ENCODE measurements around the gene FGF1. TPM values are rescaled to one million over a fixed set of nuclear protein-coding genes. Genes with fewer than 3 reads are reported as not detected.

FGF1 gene
- polyA plus RNA-seq, 1 of the 3 experiments (the other 2 are of a cell fraction), result 5.3 TPM

DNA sequence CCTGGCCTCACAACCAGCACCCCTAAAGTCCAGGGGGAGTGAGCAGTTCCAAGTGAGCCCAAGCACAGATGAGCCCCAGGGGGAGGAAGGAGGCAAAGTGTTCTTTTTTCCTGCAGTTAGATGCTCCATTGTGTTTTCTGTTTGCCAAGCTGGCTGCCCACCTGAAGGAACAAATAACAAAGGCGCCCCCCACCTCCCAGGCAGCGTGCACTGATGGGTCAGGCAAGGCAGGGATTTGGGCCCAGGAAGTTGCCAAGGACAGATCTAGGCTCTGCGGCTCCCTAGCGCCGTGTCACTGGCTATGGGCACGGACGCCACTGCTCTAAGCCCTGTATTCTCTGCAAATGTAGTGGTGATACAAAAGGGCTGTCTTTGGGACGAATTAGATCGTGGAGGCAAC, 21.8 kb downstream of the FGF1 start:
- POLR2A ChIA-PET, result no interaction called here
- no peak overlapping the region for H2AFZ ChIP-seq (ENCODE audit: low read depth)
- no peak for TF ChIP-seq NRF1 (IDR thresholded peaks at IDR 0.05; ENCODE audit: low read depth, low read length)
- TF ChIP-seq, protein P1, sequence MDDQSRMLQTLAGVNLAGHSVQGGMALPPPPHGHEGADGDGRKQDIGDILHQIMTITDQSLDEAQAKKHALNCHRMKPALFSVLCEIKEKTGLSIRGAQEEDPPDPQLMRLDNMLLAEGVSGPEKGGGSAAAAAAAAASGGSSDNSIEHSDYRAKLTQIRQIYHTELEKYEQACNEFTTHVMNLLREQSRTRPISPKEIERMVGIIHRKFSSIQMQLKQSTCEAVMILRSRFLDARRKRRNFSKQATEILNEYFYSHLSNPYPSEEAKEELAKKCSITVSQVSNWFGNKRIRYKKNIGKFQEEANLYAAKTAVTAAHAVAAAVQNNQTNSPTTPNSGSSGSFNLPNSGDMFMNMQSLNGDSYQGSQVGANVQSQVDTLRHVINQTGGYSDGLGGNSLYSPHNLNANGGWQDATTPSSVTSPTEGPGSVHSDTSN (IDR thresholded peaks at IDR 0.05), result no peak
- TF ChIP-seq NFIC (IDR thresholded peaks at IDR 0.05; ENCODE audit: borderline replicate concordance), result no peak
- no peak for TF ChIP-seq JUND (IDR thresholded peaks at IDR 0.05)
- TF ChIP-seq EP300 (IDR thresholded peaks at IDR 0.05; ENCODE audit: borderline replicate concordance in 1 of 2, low read depth in 1 of 2, low read length in 1 of 2), result no peak
- TF ChIP-seq RFX5 (IDR thresholded peaks at IDR 0.05; ENCODE audit: low read length), result no peak
- no peak for TF ChIP-seq MEF2A (IDR thresholded peaks at IDR 0.05; ENCODE audit: borderline replicate concordance, low read depth)
- no peak for TF ChIP-seq GABPA (IDR thresholded peaks at IDR 0.05; ENCODE audit: low read depth)

DNA sequence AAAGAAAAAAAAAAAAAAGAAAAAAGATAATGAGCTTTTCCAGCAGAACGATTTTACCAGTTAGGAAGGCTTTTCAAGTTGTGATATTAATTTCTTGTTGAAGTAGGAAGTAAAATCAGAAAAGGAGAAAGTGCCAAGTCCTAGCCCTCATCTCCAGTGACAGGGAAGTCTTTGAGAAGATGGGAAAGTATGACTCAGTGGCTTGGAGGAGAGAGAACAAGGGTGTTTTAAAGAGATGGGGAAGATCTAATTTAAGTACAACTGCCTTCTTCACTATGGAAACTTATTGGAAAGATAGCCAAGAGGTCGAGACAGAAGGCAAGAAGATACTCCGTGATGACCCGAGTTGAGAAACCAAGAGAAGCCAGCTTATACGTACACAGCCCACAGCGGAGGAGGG, 22.6 kb downstream of the FGF1 start:
- Histone ChIP-seq H3K27me3 (ENCODE audit: insufficient read depth) (no peaks in the 10 kb centered on the region), H3K36me3 (replicated peaks in 1 of 2; ENCODE audit: control insufficient read depth in 1 of 2, insufficient read depth in 2 of 2, low read length in 1 of 2) (no peaks in the 10 kb centered on the region), H3K9ac (no peak overlapping the region), H3K9me2 (no peaks in the 10 kb centered on the region), H3K4me1 (ENCODE audit: control insufficient read depth in 1 of 2, insufficient read depth in 2 of 2, low read depth in 1 of 2, low read length in 1 of 2) (peaks cover 3 to 7% of the 10 kb centered on the region in 2 experiments; a peak in 1 of 4 replicates), H3K4me2 (no peak overlapping the region), H3K4me3 (ENCODE audit: low read depth in 2 of 2, low read length in 1 of 2) (no peak overlapping the region), H3F3A (replicated peaks; ENCODE audit: insufficient read depth) (peaks cover 5% of the 10 kb centered on the region), H2AFZ (ENCODE audit: low read depth) (no peak overlapping the region), H3K27ac (ENCODE audit: low read depth in 2 of 2, low read length in 1 of 2) (no peak overlapping the region), H4K20me1 (ENCODE audit: insufficient read depth) (no peaks in the 10 kb centered on the region), H3K79me2 (ENCODE audit: insufficient read depth) (no peaks in the 10 kb centered on the region), H3K9me3 (no peaks in the 10 kb centered on the region)
- CTCF ChIA-PET, result interaction anchor here (1.0 to 17.5 kb wide), 5 partner anchors 8 to 225 kb away, joined by 3 to 668 read pairs (median 4); no protein-coding TSS in a partner anchor
- WGBS (ENCODE audit: low lambda C conversion rate), result 81% methylated on average over 6 of the region's 6 CpGs
- TF ChIP-seq NFIC (IDR thresholded peaks at IDR 0.05; ENCODE audit: borderline replicate concordance), result no peak
- TF ChIP-seq, protein P2, sequence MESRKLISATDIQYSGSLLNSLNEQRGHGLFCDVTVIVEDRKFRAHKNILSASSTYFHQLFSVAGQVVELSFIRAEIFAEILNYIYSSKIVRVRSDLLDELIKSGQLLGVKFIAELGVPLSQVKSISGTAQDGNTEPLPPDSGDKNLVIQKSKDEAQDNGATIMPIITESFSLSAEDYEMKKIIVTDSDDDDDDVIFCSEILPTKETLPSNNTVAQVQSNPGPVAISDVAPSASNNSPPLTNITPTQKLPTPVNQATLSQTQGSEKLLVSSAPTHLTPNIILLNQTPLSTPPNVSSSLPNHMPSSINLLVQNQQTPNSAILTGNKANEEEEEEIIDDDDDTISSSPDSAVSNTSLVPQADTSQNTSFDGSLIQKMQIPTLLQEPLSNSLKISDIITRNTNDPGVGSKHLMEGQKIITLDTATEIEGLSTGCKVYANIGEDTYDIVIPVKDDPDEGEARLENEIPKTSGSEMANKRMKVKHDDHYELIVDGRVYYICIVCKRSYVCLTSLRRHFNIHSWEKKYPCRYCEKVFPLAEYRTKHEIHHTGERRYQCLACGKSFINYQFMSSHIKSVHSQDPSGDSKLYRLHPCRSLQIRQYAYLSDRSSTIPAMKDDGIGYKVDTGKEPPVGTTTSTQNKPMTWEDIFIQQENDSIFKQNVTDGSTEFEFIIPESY (IDR thresholded peaks at IDR 0.05; ENCODE audit: borderline replicate concordance, low read depth), result no peak
- no peak for TF ChIP-seq JUND (IDR thresholded peaks at IDR 0.05)
- no peak for TF ChIP-seq YY1 (IDR thresholded peaks at IDR 0.05; ENCODE audit: low read depth)
- no peak for TF ChIP-seq USF1 (IDR thresholded peaks at IDR 0.05; ENCODE audit: borderline replicate concordance, low read depth)
- no peak for TF ChIP-seq POLR2AphosphoS5 (IDR thresholded peaks at IDR 0.05; ENCODE audit: low read depth, low read length)
- no peak for TF ChIP-seq GATA2 (CRISPR knock-in tag; IDR thresholded peaks at IDR 0.05)
- TF ChIP-seq MXI1 (IDR thresholded peaks at IDR 0.05; ENCODE audit: low read depth, low read length), result no peak
- TF ChIP-seq, protein P1 (IDR thresholded peaks at IDR 0.05), result no peak
- no peak for TF ChIP-seq CTCF (IDR thresholded peaks at IDR 0.05)
- no peak for TF ChIP-seq SMC3 (IDR thresholded peaks at IDR 0.05; ENCODE audit: low read depth, low read length)
- no peak for TF ChIP-seq RXRA (IDR thresholded peaks at IDR 0.05; ENCODE audit: borderline replicate concordance, low read depth)
- POLR2A ChIA-PET, result no interaction called here
- no peak for DNase-seq

More for the DNA sequence above, 21.8 kb downstream of the FGF1 start:
- Histone ChIP-seq H3K9me2 (no peaks in the 10 kb centered on the region), H3F3A (replicated peaks; ENCODE audit: insufficient read depth) (peaks cover 5% of the 10 kb centered on the region), H3K4me2 (no peak overlapping the region), H3K9me3 (no peaks in the 10 kb centered on the region), H3K27me3 (ENCODE audit: insufficient read depth) (no peaks in the 10 kb centered on the region), H3K36me3 (replicated peaks in 1 of 2; ENCODE audit: control insufficient read depth in 1 of 2, insufficient read depth in 2 of 2, low read length in 1 of 2) (no peaks in the 10 kb centered on the region), H3K4me1 (ENCODE audit: control insufficient read depth in 1 of 2, insufficient read depth in 2 of 2, low read depth in 1 of 2, low read length in 1 of 2) (peaks cover 3 to 8% of the 10 kb centered on the region in 2 experiments; a peak in 1 of 4 replicates), H3K9ac (no peak overlapping the region), H3K4me3 (ENCODE audit: low read depth in 2 of 2, low read length in 1 of 2) (no peak overlapping the region), H3K27ac (ENCODE audit: low read depth in 2 of 2, low read length in 1 of 2) (no peak overlapping the region), H4K20me1 (ENCODE audit: insufficient read depth) (no peaks in the 10 kb centered on the region), H3K79me2 (ENCODE audit: insufficient read depth) (no peaks in the 10 kb centered on the region)
- 91% methylated on average over 9 of the region's 9 CpGs for WGBS (ENCODE audit: low lambda C conversion rate)
- no peak for DNase-seq
- CTCF ChIA-PET, result interaction anchor here (1.0 to 17.5 kb wide), 4 partner anchors 9 to 54 kb away, joined by 3 to 668 read pairs (median 4); no protein-coding TSS in a partner anchor
